ENCODE measurements around the gene SCNN1G.

Gene SCNN1G

DNA sequence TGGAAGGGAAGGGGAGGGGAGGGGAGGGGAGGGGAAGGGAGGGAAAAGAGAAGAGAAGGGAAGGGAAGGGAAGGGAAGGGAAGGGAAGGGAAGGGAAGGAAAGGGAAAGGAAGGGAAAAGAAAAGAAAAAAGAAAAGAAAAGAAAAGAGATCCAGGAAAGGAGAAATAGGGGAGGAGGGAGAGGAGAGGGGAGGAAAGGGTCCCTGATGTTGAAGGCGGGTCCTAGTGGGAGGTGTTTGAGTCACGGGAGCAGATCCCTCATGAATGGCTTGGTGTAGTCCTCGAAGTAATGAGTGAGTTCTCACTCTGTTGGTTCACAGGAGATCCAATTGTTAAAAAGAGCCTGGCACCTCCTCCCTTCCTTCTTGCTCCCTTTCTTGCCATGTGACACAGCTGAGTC is 26.4 kb upstream of the SCNN1G start:
- H3K27ac ChIP-seq: no peak overlapping the region
- no peak for DNase-seq
- in situ Hi-C loops (cut with HindIII; ENCODE audit: low pct_ligation_motif_present, low sequenced_read_pairs): no loop called here
- H3K27me3 ChIP-seq (replicated peaks): no peaks in the 10 kb centered on the region
- H3K4me3 ChIP-seq (ENCODE audit: low read depth, low read length): no peak overlapping the region
- TF ChIP-seq, protein P1, sequence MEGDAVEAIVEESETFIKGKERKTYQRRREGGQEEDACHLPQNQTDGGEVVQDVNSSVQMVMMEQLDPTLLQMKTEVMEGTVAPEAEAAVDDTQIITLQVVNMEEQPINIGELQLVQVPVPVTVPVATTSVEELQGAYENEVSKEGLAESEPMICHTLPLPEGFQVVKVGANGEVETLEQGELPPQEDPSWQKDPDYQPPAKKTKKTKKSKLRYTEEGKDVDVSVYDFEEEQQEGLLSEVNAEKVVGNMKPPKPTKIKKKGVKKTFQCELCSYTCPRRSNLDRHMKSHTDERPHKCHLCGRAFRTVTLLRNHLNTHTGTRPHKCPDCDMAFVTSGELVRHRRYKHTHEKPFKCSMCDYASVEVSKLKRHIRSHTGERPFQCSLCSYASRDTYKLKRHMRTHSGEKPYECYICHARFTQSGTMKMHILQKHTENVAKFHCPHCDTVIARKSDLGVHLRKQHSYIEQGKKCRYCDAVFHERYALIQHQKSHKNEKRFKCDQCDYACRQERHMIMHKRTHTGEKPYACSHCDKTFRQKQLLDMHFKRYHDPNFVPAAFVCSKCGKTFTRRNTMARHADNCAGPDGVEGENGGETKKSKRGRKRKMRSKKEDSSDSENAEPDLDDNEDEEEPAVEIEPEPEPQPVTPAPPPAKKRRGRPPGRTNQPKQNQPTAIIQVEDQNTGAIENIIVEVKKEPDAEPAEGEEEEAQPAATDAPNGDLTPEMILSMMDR (IDR thresholded peaks at IDR 0.05; ENCODE audit: low read depth, low read length, missing control alignments): no peak
- no peaks in the 10 kb centered on the region for H3K36me3 ChIP-seq (replicated peaks)

DNA sequence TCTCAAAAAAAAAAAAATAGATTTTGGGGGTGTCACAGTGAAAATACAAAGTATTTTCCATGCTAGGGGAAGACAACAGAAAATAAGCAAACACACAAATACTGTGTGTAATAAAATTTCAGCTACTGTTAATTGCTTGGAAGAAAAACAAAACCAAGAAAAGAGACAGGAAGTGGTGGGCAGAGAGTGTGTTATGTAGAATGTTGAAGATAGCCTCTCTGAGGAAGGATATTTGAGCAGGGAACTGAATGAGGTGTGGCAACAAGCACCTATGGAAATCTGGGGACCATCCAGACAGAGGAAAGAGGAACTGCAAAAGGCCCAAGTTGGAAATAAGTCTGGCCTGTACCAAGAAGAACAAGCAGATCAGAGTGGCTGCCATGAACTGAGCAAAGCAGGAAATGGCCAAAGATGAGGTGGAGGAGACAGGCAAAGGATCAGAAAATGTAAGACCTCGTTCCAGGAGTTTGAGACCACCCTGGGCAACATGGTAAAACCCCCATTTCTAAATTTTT is 25.5 kb upstream of the SCNN1G start:
- in situ Hi-C loops (cut with HindIII; ENCODE audit: low pct_ligation_motif_present, low sequenced_read_pairs): no loop called here
- TF ChIP-seq, protein P1 (IDR thresholded peaks at IDR 0.05; ENCODE audit: low read depth, low read length, missing control alignments): no peak

DNA sequence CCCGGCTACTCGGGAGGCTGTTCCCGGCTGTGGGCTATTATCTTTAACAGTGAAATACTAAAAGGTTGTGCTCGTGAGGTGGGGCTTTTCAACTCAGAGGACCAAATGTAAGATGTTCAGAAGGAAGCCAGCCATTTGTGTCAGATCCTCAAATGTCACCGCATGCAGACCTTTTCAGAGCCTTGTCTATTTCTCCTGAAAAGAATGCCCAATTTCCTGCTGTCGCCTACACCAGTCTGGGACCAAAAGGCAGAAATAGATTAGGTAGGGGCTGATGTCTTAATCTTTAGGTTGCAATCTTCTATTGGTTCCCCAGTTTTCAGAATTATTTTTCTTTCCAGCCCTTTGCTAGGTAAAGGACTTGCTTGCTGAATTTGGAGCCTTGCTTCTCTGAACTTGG is 24.4 kb upstream of the SCNN1G start:
- Histone ChIP-seq H3K4me3 (ENCODE audit: low read depth, low read length) (no peak overlapping the region), H3K27ac (no peak overlapping the region), H3K36me3 (replicated peaks) (no peaks in the 10 kb centered on the region), H3K27me3 (replicated peaks) (no peaks in the 10 kb centered on the region)
- in situ Hi-C loops (cut with HindIII; ENCODE audit: low pct_ligation_motif_present, low sequenced_read_pairs): no loop called here
- TF ChIP-seq, protein P1 (IDR thresholded peaks at IDR 0.05; ENCODE audit: low read depth, low read length, missing control alignments): no peak
- no peak for DNase-seq

More for the DNA sequence above, 25.5 kb upstream of the SCNN1G start:
- no peak for DNase-seq
- no peak overlapping the region for H3K4me3 ChIP-seq (ENCODE audit: low read depth, low read length)
- H3K36me3 ChIP-seq (replicated peaks): no peaks in the 10 kb centered on the region
- no peak overlapping the region for H3K27ac ChIP-seq
- H3K27me3 ChIP-seq (replicated peaks): no peaks in the 10 kb centered on the region

DNA sequence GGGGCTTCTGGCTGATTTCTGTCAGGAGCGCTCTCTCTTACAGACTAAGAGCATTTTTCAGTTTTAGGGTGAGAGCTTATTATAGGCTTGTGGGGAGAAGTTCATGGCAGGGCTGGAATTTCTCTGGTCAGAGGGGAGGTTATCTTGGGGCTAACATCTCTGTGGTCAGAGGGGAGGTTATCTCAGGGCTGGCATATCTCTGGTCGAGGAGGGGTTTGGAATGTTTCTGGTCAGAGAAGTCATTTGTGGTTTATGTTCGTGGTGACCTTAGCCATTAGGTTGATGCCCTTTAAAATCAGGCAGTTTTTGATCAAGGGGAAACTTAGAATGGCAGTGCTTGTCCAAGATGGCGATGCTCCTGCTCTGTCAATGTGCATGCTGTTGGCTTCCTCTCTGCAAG is 22.5 kb upstream of the SCNN1G start:
- Histone ChIP-seq H3K27ac (no peak overlapping the region), H3K27me3 (replicated peaks) (no peaks in the 10 kb centered on the region), H3K36me3 (replicated peaks) (no peaks in the 10 kb centered on the region), H3K4me3 (ENCODE audit: low read depth, low read length) (no peak overlapping the region)
- no peak for DNase-seq
- TF ChIP-seq, protein P1 (IDR thresholded peaks at IDR 0.05; ENCODE audit: low read depth, low read length, missing control alignments): no peak
- in situ Hi-C loops (cut with HindIII; ENCODE audit: low pct_ligation_motif_present, low sequenced_read_pairs): no loop called here

DNA sequence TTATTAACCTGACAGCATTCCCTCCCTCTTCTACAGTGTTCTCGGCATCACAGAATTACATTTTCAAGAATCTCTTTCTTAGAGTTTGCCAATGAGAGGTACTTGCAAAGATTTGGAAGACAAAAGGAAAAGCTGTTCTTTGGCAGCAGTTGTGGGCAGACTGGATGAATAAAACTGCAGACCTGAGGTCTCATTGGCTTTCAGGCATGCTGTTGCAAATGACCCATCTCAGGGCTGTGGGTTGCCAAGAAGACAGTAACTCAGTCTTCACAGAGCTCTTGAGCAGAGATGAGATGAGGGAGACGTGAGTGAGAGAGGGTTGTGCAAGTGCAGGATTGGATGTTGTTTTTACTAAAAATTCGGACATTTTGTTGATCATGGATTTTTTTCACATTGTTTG is 22.0 kb upstream of the SCNN1G start:
- TF ChIP-seq, protein P1 (IDR thresholded peaks at IDR 0.05; ENCODE audit: low read depth, low read length, missing control alignments): no peak
- no peak overlapping the region for H3K4me3 ChIP-seq (ENCODE audit: low read depth, low read length)
- no peak overlapping the region for H3K27ac ChIP-seq
- H3K27me3 ChIP-seq (replicated peaks): no peaks in the 10 kb centered on the region
- no peak for DNase-seq
- H3K36me3 ChIP-seq (replicated peaks): no peaks in the 10 kb centered on the region
- in situ Hi-C loops (cut with HindIII; ENCODE audit: low pct_ligation_motif_present, low sequenced_read_pairs): no loop called here

DNA sequence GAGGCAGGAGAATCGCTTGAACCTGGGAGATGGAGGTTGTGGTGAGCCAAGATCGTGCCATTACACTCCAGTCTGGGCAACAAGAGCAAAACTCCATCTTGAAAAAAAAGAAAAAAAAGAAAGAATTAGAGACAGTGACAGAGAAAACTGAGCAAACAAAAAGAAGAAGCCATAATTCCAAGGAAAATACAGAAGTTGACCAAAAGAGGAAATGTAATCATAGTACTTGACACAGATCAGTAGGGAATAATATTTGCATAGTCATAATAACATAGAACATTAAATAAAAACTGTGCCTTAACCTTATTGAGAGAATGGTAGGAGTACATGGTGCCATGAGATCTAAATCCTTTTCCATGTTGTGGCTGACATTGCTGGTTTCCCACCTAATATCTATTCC is 18.6 kb upstream of the SCNN1G start:
- no peak overlapping the region for H3K27ac ChIP-seq
- H3K36me3 ChIP-seq (replicated peaks): no peaks in the 10 kb centered on the region
- H3K4me3 ChIP-seq (ENCODE audit: low read depth, low read length): no peak overlapping the region
- TF ChIP-seq, protein P1 (IDR thresholded peaks at IDR 0.05; ENCODE audit: low read depth, low read length, missing control alignments): no peak
- no peaks in the 10 kb centered on the region for H3K27me3 ChIP-seq (replicated peaks)
- in situ Hi-C loops (cut with HindIII; ENCODE audit: low pct_ligation_motif_present, low sequenced_read_pairs): no loop called here
- DNase-seq: no peak
